K562 (cell line): ENCODE data around the gene CLIP4. TPM values are rescaled to one million over a fixed set of nuclear protein-coding genes. Genes with fewer than 3 reads are reported as not detected.

Experiments used
- ATAC-seq: fragments of 200-7000 bp; cut with Tn5 transposase; 3 replicates; pipeline ENCODE4 v1.9.1; 2020; ENCODE audit warnings: moderate library complexity
- Bru-seq: library from RNA; stranded (reverse); fragments of 400-500 nt; gene quantifications from one replicate; lab custom pipeline; 2021; lab: Mats Ljungman, UMichigan
- BruChase-seq, 2 experiments: library from RNA; stranded (reverse); fragments of 400-500 nt; gene quantifications; one replicate each; lab custom pipeline; 2021; lab: Mats Ljungman, UMichigan
- BruUV-seq: library from RNA; stranded (reverse); fragments of 400-500 nt; replicated peaks from 2 replicates; lab custom pipeline; 2021; lab: Mats Ljungman, UMichigan
- CTCF ChIA-PET: fragments of 300-600 bp; formaldehyde crosslinking; extraction: SDS; loops from one replicate; lab custom pipeline; 2021; ENCODE audit warnings: low intra/inter-chr PET ratio; lab: Yijun Ruan, JAX
- POLR2A ChIA-PET: fragments of 300-600, 350-650 bp; sonication (Branson Sonifier 250); formaldehyde crosslinking; extraction: SDS; loops from one replicate; lab custom pipeline; 2021; ENCODE audit warnings: antibody characterized with exemption, inconsistent platforms; lab: Yijun Ruan, JAX
- DNase-seq, 4 experiments: peaks; one replicate each; pipeline versions ENCODE4 v3.0.0 to v3.0.0-alpha.2; 2011 to 2018; ENCODE audit warnings: low spot score in 3 of 4, mixed read lengths in 3 of 4; ENCODE audit errors: extremely low read depth in 1 of 4
- FAIRE-seq: peaks from 2 replicates; lab custom pipeline; 2011; peaks lifted over from hg19 to GRCh38; lab: Jason Lieb, UNC
- H2AFZ ChIP-seq: 2 replicates; pipeline ENCODE4 v1.6.0; 2011; ENCODE audit warnings: low read depth, low read length, control low read depth, inconsistent platforms
- H3K27ac ChIP-seq: fragments of 200-600 bp; 3 replicates; pipeline ENCODE4 v1.8.0; 2011; ENCODE audit warnings: low read depth, mild to moderate bottlenecking, control low read depth, inconsistent platforms, low read length, moderate library complexity, mixed read lengths; ENCODE audit errors: extremely low read depth
- H3K27me3 ChIP-seq, 2 experiments: fragments of 300-600 bp in 1 of 2; 2 replicates in 1 of 2; 3 replicates in 1 of 2; pipeline versions ENCODE4 v1.6.0 to v1.8.0; 2011; ENCODE audit warnings: inconsistent platforms in 2 of 2, low read length in 2 of 2, mild to moderate bottlenecking in 1 of 2, mixed read lengths in 1 of 2, moderate library complexity in 1 of 2; ENCODE audit not compliant: control insufficient read depth in 2 of 2, insufficient read depth in 2 of 2
- H3K36me3 ChIP-seq: fragments of 300-600 bp; 3 replicates; pipeline ENCODE4 v1.8.0; 2011; ENCODE audit warnings: mild to moderate bottlenecking, low read length, inconsistent platforms; ENCODE audit not compliant: control insufficient read depth, insufficient read depth
- H3K4me1 ChIP-seq, 2 experiments: fragments of 200-600 bp in 1 of 2; replicated peaks in 1 of 2; 2 replicates in 1 of 2; 3 replicates in 1 of 2; pipeline versions ENCODE4 v1.5.1 to v1.8.0; 2011; ENCODE audit warnings: inconsistent platforms in 2 of 2, low read length in 2 of 2, mild to moderate bottlenecking in 1 of 2, mixed read lengths in 1 of 2, moderate library complexity in 1 of 2; ENCODE audit not compliant: control insufficient read depth in 2 of 2, insufficient read depth in 2 of 2
- H3K4me2 ChIP-seq: 2 replicates; pipeline ENCODE4 v1.6.1; 2011; ENCODE audit warnings: low read length, control low read depth, inconsistent platforms, mixed read lengths; ENCODE audit not compliant: insufficient read depth
- H3K4me3 ChIP-seq: fragments of 200-600 bp; sonication (generic), shearing (Covaris generic); 2 replicates; pipeline ENCODE4 v1.5.1; 2016; ENCODE audit warnings: control low read depth, inconsistent platforms
- H3K79me2 ChIP-seq: fragments of 200-600 bp; 3 replicates; pipeline ENCODE4 v1.8.0; 2011; ENCODE audit warnings: low read length, inconsistent platforms; ENCODE audit not compliant: control insufficient read depth, insufficient read depth
- H3K9ac ChIP-seq, 2 experiments: 2 replicates each; pipeline versions ENCODE4 v1.6.0 to v1.6.1; 2011; ENCODE audit warnings: low read depth in 2 of 2, low read length in 2 of 2, control low read depth in 1 of 2, inconsistent platforms in 1 of 2, mild to moderate bottlenecking in 1 of 2, mixed read lengths in 1 of 2; ENCODE audit not compliant: insufficient read depth in 1 of 2
- H3K9me1 ChIP-seq: one replicate; pipeline ENCODE4 v1.6.0; 2011; ENCODE audit warnings: inconsistent platforms, mild to moderate bottlenecking, low read length, moderate library complexity; ENCODE audit not compliant: control insufficient read depth, insufficient read depth
- H3K9me3 ChIP-seq: replicated peaks from 2 replicates; pipeline ENCODE4 v1.5.1; 2011; ENCODE audit warnings: low read depth, low read length, inconsistent platforms; ENCODE audit not compliant: control insufficient read depth, insufficient read depth
- H4K20me1 ChIP-seq: replicated peaks from 2 replicates; pipeline ENCODE4 v1.6.1; 2011; ENCODE audit warnings: low read length, inconsistent platforms, mixed read lengths; ENCODE audit not compliant: control insufficient read depth, insufficient read depth
- CUX1 ChIP-seq: fragments of 200-800 bp; sonication (Bioruptor generic); IDR thresholded peaks from 2 replicates; pipeline ENCODE4 v1.6.1; 2016; ENCODE audit warnings: missing genetic modification characterization, missing compliant biosample characterization
- EGR1 ChIP-seq: fragments of 450-650 bp; conservative IDR thresholded peaks from 2 replicates; pipeline ENCODE4 v1.6.1; 2017; ENCODE audit warnings: mild to moderate bottlenecking
- MNT ChIP-seq, 2 experiments: fragments of 450-650 bp; conservative IDR thresholded peaks; 2 replicates each; pipeline ENCODE4 v1.6.1; 2017; ENCODE audit warnings: mild to moderate bottlenecking in 2 of 2, moderate library complexity in 2 of 2
- NRF1 ChIP-seq, 2 experiments: fragments of 450-650 bp; IDR thresholded peaks in 1 of 2; conservative IDR thresholded peaks in 1 of 2; 2 replicates each; pipeline ENCODE4 v1.6.1; 2014; ENCODE audit warnings: mild to moderate bottlenecking in 2 of 2
- SAFB ChIP-seq: fragments of 200-400 bp; formaldehyde crosslinking; IDR thresholded peaks from 2 replicates; pipeline ENCODE4 v1.6.1; 2017; ENCODE audit warnings: low read depth, low read length, borderline replicate concordance
- WGBS: fragments of 100-300 bp; shearing (Covaris generic); methylation state at CpG from one replicate; pipeline ENCODE4 v1.1.6; 2016; ENCODE audit warnings: low coverage, mixed read lengths; ENCODE audit not compliant: insufficient coverage; ENCODE audit errors: missing lambda C conversion rate; 5-methylcytosine and 5-hydroxymethylcytosine counted together
- in situ Hi-C: fragments of 300-500 bp; cut with MboI; formaldehyde crosslinking; loops from 4 replicates; pipeline ENCODE4 v1.15.0; 2018; ENCODE audit warnings: inconsistent platforms, mixed read lengths
- intact Hi-C: fragments of 100-400 bp; cut with micrococcal nuclease; formaldehyde crosslinking; loops from 2 replicates; pipeline ENCODE4 v1.14.2; 2022
- long read RNA-seq, 3 experiments: library from polyadenylated mRNA in 2 of 3; library from RNA in 1 of 3; unstranded in 2 of 3; stranded (forward) in 1 of 3; transcript quantifications; one replicate each; pipeline ENCODE4 v2.0.0, GENCODE V29; 2019 to 2022
- polyA minus RNA-seq, 3 experiments: library from RNA; depleted of rRNA, polyadenylated mRNA; stranded (reverse); fragments of >200 nt; gene quantifications; 2 replicates each; pipeline ENCODE4 v1.2.3, GENCODE V29; 2011
- polyA plus RNA-seq, 8 experiments: library from polyadenylated mRNA; depleted of rRNA in 4 of 8; stranded (reverse) in 5 of 8; unstranded in 3 of 8; fragments of >200 nt; fragmentation: Nextera tagmentation in 2 of 8; fragmentation: Illumina TruSeq in 1 of 8; extraction: Ambion mirVana in 2 of 8; extraction: Trizol in 1 of 8; gene quantifications; 2 replicates each; pipeline versions ENCODE4 v1.2.1 to v1.2.3, GENCODE V29; 2011 to 2014; ENCODE audit warnings: inconsistent platforms in 1 of 8, missing spikeins in 1 of 8
- total RNA-seq, 7 experiments: library from RNA; depleted of rRNA in 6 of 7; stranded (reverse); fragments of >200 nt in 6 of 7; fragmentation: Illumina TruSeq in 2 of 7; extraction: Trizol in 2 of 7; gene quantifications; 2 replicates each; pipeline versions ENCODE4 v1.2.1 to v1.2.3, GENCODE V29; 2011 to 2021; ENCODE audit warnings: low replicate concordance in 1 of 7

The CLIP4 gene
- total RNA-seq (2011; cell fraction: chromatin; rRNA removed; ENCODE audit: low replicate concordance), result 0.18 TPM in 1 of 2 replicates, not detected in the other
- total RNA-seq (2011; cell fraction: nucleolus; rRNA removed), result 0.13 TPM in 1 of 2 replicates, not detected in the other
- 0.95 TPM in 1 of 2 replicates, not detected in the other for total RNA-seq (2011; cell fraction: nucleoplasm; rRNA removed)
- total RNA-seq (2014; rRNA removed) (not detected in 2 replicates), total RNA-seq (2014; rRNA removed; fragmentation: Illumina TruSeq; extraction: Trizol) (not detected in 2 replicates), total RNA-seq (2015; rRNA removed; fragmentation: Illumina TruSeq; extraction: Trizol) (not detected in 2 replicates), total RNA-seq (2021) (0.18 and 0.38 TPM in 2 replicates), polyA plus RNA-seq (2011; rRNA removed) (0.03 and 0.06 TPM in 2 replicates), polyA plus RNA-seq (2014; fragmentation: Illumina TruSeq; extraction: Trizol) (0.03 TPM in 1 of 2 replicates, not detected in the other), polyA plus RNA-seq (2014; fragmentation: Nextera tagmentation; extraction: Ambion mirVana) (not detected), polyA plus RNA-seq (2014; rRNA removed) (0.13 and 0.20 TPM in 2 replicates), polyA minus RNA-seq (2011; rRNA and poly(A)+ RNA removed) (not detected in 2 replicates), Bru-seq, nascent RNA (percentile 17 among the genes with signal in this experiment), BruChase-seq, experiment 1, labeled RNA remaining after a 2-hour chase (percentile 19 among the genes with signal in this experiment), BruChase-seq, experiment 2, labeled RNA remaining after a 6-hour chase (percentile 23 among the genes with signal in this experiment)
- 0.03 TPM in 1 of 2 replicates, not detected in the other for polyA plus RNA-seq (2011; cell fraction: cytosol; rRNA removed)
- polyA plus RNA-seq (2011; cell fraction: nucleus; rRNA removed), result 0.10 TPM in 1 of 2 replicates, not detected in the other
- 0.04 TPM in 1 of 2 replicates, not detected in the other for polyA plus RNA-seq (2012)
- polyA minus RNA-seq (2011; cell fraction: cytosol; rRNA and poly(A)+ RNA removed), result not detected in 2 replicates
- 0.11 TPM in 1 of 2 replicates, not detected in the other for polyA minus RNA-seq (2011; cell fraction: nucleus; rRNA and poly(A)+ RNA removed)
- long read RNA-seq, experiment 1, partial matches to known transcripts, result 1 of 1 reads
- long read RNA-seq, experiment 1, other reads (novel, unspliced or antisense), result 0 of 1 reads
- long read RNA-seq, experiment 2, result 0 reads
- long read RNA-seq, experiment 3, result 0 reads

GRCh38 chr2:29114946-29115609 is at the start of gene CLIP4:
Gene CLIP4 (plus strand): TSS chr2:29115415. CDS start chr2:29121389, 5,974 bp downstream.
- Histone ChIP-seq H3K9me1 (no peaks in the 10 kb centered on the region), H3K4me3 (no peak within 1 kb of the TSS), H3K4me1 (peaks cover 5 to 6% of the 10 kb centered on the region in 2 experiments; a peak in 3 of 5 replicates), H3K27ac (no peak within 1 kb of the TSS), H3K9ac (no peak within 1 kb of the TSS), H4K20me1 (no peaks in the 10 kb centered on the region), H2AFZ (no peak within 1 kb of the TSS), H3K27me3 (peaks cover 19 to 29% of the 10 kb centered on the region in 2 experiments), H3K9me3 (no peaks in the 10 kb centered on the region), H3K79me2 (no peaks in the 10 kb centered on the region), H3K36me3 (no peaks in the 10 kb centered on the region), H3K4me2 (peak within 1 kb of the TSS; percentile 15; the same call in 1 of the 2 replicates)
- in situ Hi-C loops (no loop called here), intact Hi-C loops (no loop called here)
- 12% methylated on average over 61 of the region's 76 CpGs for WGBS
- FAIRE-seq (no peak), DNase-seq (peak in 2 of 4 experiments; percentile 15 to 25), ATAC-seq (no peak)
- BruUV-seq, result no TSS peak
- POLR2A ChIA-PET, result no interaction called here
- TF ChIP-seq EGR1 (peak; percentile 46; the same call in 1 of the 2 replicates), SAFB (0 out of 2 replicates have a peak, but pooled peaks have one; percentile 11), MNT (conservative IDR thresholded peaks at IDR 0.05) (no peak), CUX1 (no peak), NRF1 (conservative IDR thresholded peaks at IDR 0.05 in 1 of 2, IDR thresholded peaks at IDR 0.05 in 1 of 2) (peak in 1 of 2 experiments; percentile 43; a peak in 2 of 4 replicates)
- CTCF ChIA-PET, result no interaction called here
